Dendritic cell treated with granulocyte-macrophage colony-stimulating factor and Interleukin-4, amounts not matched to agents 40 ng/mL and 50 ng/mL, for 4 days (primary cell): ENCODE data around the gene ELF4.
A peak's percentile ranks its signal among the peaks of the same experiment; 100 is the strongest.

Source experiments
- H3K27ac Mint-ChIP-seq: one replicate; pipeline ENCODE4 v1.8.0; 2022; ENCODE audit warnings: mild to moderate bottlenecking, mixed read lengths
- H3K27me3 Mint-ChIP-seq: one replicate; pipeline ENCODE4 v1.8.0; 2022; ENCODE audit warnings: mild to moderate bottlenecking, mixed read lengths
- H3K36me3 Mint-ChIP-seq: one replicate; pipeline ENCODE4 v1.8.0; 2022; ENCODE audit warnings: low read depth, mixed read lengths
- H3K4me1 Mint-ChIP-seq: one replicate; pipeline ENCODE4 v1.8.0; 2022; ENCODE audit warnings: low read depth, mixed read lengths
- H3K4me3 Mint-ChIP-seq: one replicate; pipeline ENCODE4 v1.8.0; 2022; ENCODE audit warnings: mild to moderate bottlenecking, moderate library complexity, mixed read lengths
- H3K9me3 Mint-ChIP-seq: one replicate; pipeline ENCODE4 v1.8.0; 2022; ENCODE audit warnings: mixed read lengths
- intact Hi-C: fragments of 100-400 bp; cut with micrococcal nuclease; formaldehyde crosslinking; loops from one replicate; pipeline ENCODE4 v1.15.0; 2022

Gene ELF4

DNA sequence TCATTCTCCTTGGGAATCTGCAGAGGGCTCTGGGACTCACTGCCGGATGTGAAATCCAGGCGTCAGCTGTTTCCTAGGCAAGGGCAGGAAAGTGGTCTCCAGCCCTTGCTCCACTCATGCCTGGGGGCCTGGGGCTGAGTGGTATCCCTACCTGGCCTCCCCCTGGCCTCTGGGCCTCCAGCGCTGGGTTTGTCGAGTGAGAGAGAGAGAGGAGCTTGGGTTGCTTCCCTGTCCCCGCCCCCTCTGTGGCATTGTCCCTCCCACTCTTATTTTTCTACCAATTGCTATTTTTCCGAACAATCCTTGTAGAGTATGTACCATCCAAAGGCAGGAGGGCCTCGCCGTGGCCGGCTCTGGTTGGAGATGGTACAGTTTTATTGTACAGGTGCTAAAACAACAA, 53.1 kb downstream of the ELF4 start:
- Mint-ChIP-seq H3K4me1 (peaks cover 16% of the 10 kb centered on the region), H3K27me3 (no peaks in the 10 kb centered on the region), H3K9me3 (no peaks in the 10 kb centered on the region), H3K27ac (no peak overlapping the region), H3K4me3 (no peak overlapping the region), H3K36me3 (peaks cover 47% of the 10 kb centered on the region)
- intact Hi-C loops, result no loop called here

GRCh38 chrX:130055899-130056298, 54.4 kb downstream of the ELF4 start:
- no peak overlapping the region for H3K27ac Mint-ChIP-seq
- peaks cover 16% of the 10 kb centered on the region for H3K4me1 Mint-ChIP-seq
- intact Hi-C loops, result no loop called here
- no peak overlapping the region for H3K4me3 Mint-ChIP-seq
- no peaks in the 10 kb centered on the region for H3K9me3 Mint-ChIP-seq
- H3K36me3 Mint-ChIP-seq, result peaks cover 60% of the 10 kb centered on the region
- H3K27me3 Mint-ChIP-seq, result no peaks in the 10 kb centered on the region

- Mint-ChIP-seq H3K9me3 (no peaks in the 10 kb centered on the region), H3K36me3 (peaks cover 68% of the 10 kb centered on the region), H3K27me3 (no peaks in the 10 kb centered on the region), H3K4me1 (peaks cover 16% of the 10 kb centered on the region), H3K4me3 (no peak overlapping the region), H3K27ac (no peak overlapping the region)
- intact Hi-C loops, result no loop called here
Observed at GRCh38 chrX:130055103-130055502, 55.2 kb downstream of the ELF4 start.

DNA sequence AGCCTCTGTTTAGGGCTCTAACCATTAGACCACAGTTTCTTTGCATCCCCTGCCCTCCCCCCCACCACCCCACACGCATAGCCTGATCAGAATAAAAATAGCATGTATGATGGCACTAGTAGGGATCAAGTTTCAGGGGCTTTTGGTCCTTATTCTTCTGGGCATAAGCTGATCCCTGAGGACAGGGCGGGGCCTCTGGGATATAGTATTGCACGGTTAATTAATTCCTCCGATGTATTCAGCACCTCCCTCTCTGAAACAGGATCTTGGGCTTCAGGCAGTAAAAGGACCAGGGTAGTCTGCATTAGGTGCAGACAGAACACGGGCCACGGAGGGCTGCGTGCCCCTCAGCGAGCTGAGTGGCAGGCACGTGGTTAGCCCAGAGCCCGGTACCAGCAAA, 57.1 kb downstream of the ELF4 start:
- H3K36me3 Mint-ChIP-seq, result peaks cover 84% of the 10 kb centered on the region
- no peaks in the 10 kb centered on the region for H3K9me3 Mint-ChIP-seq
- H3K4me3 Mint-ChIP-seq, result no peak overlapping the region
- intact Hi-C loops, result no loop called here
- peaks cover 5% of the 10 kb centered on the region for H3K4me1 Mint-ChIP-seq
- H3K27me3 Mint-ChIP-seq, result no peaks in the 10 kb centered on the region
- H3K27ac Mint-ChIP-seq, result no peak overlapping the region

GRCh38 chrX:130051176-130051845, 59.0 kb downstream of the ELF4 start:
- H3K36me3 Mint-ChIP-seq, result peaks cover 95% of the 10 kb centered on the region
- H3K4me3 Mint-ChIP-seq, result no peak overlapping the region
- intact Hi-C loops, result no loop called here
- no peaks in the 10 kb centered on the region for H3K9me3 Mint-ChIP-seq
- no peaks in the 10 kb centered on the region for H3K27me3 Mint-ChIP-seq
- H3K27ac Mint-ChIP-seq, result no peak overlapping the region
- no peaks in the 10 kb centered on the region for H3K4me1 Mint-ChIP-seq

DNA sequence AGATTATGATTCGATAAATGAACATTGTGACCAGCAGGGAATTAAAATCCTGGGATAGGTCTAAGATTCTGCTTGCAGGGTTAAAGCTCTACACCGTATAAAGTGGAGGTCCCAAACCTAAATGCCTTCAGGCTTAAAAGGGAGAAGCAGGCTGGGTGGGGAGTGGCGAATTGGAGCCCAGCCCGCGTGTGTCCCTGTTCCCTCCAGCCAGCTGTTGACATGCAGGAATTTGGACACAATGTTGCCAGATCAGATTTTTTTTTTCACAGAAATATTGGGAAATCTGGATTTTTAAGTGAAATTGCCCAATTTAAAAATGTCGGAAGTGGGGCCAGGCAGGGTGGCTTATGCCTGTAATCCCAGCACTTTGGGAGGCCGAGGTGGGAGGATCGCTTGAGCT, 60.5 kb downstream of the ELF4 start:
- H3K9me3 Mint-ChIP-seq, result no peaks in the 10 kb centered on the region
- no peaks in the 10 kb centered on the region for H3K27me3 Mint-ChIP-seq
- no peaks in the 10 kb centered on the region for H3K4me1 Mint-ChIP-seq
- no peak overlapping the region for H3K27ac Mint-ChIP-seq
- H3K4me3 Mint-ChIP-seq, result no peak overlapping the region
- peaks cover 95% of the 10 kb centered on the region for H3K36me3 Mint-ChIP-seq
- intact Hi-C loops, result no loop called here

GRCh38 chrX:130048686-130049222, 61.5 kb downstream of the ELF4 start:
- H3K4me1 Mint-ChIP-seq, result no peaks in the 10 kb centered on the region
- no peak overlapping the region for H3K4me3 Mint-ChIP-seq
- no peaks in the 10 kb centered on the region for H3K9me3 Mint-ChIP-seq
- no peak overlapping the region for H3K27ac Mint-ChIP-seq
- no peaks in the 10 kb centered on the region for H3K27me3 Mint-ChIP-seq
- peaks cover 89% of the 10 kb centered on the region for H3K36me3 Mint-ChIP-seq
- intact Hi-C loops, result no loop called here

GRCh38 chrX:130047416-130047815, 62.9 kb downstream of the ELF4 start:
- no peak overlapping the region for H3K4me3 Mint-ChIP-seq
- intact Hi-C loops, result no loop called here
- no peak overlapping the region for H3K27ac Mint-ChIP-seq
- no peaks in the 10 kb centered on the region for H3K9me3 Mint-ChIP-seq
- H3K36me3 Mint-ChIP-seq, result peaks cover 85% of the 10 kb centered on the region
- no peaks in the 10 kb centered on the region for H3K4me1 Mint-ChIP-seq
- H3K27me3 Mint-ChIP-seq, result no peaks in the 10 kb centered on the region

GRCh38 chrX:130039847-130040246, 70.5 kb downstream of the ELF4 start:
- Mint-ChIP-seq H3K9me3 (no peaks in the 10 kb centered on the region), H3K4me1 (no peaks in the 10 kb centered on the region), H3K36me3 (peaks cover 85% of the 10 kb centered on the region), H3K27ac (no peak overlapping the region), H3K27me3 (no peaks in the 10 kb centered on the region), H3K4me3 (no peak overlapping the region)
- intact Hi-C loops, result no loop called here

DNA sequence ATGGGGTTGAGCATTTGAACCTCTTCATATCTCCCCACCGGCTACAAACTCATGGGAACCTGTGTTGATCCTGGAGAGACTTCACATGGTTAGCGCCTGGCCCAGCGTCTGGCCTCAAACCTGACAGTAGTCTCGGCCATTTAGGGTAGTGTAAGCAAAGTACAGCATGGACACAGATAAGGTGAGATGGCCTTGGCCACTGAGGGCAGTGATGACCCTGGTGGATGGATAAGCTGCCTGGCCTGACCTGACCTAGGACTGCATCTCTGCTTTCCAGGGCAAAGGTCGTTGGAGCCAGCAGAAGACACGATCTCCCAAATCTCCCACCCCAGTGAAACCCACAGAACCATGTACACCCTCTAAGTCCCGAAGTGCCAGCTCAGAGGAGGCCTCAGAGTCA, 76.1 kb downstream of the ELF4 start:
- intact Hi-C loops, result no loop called here
- Mint-ChIP-seq H3K27ac (no peak overlapping the region), H3K36me3 (peaks cover 98% of the 10 kb centered on the region), H3K4me1 (no peaks in the 10 kb centered on the region), H3K9me3 (no peaks in the 10 kb centered on the region), H3K4me3 (no peak overlapping the region), H3K27me3 (no peaks in the 10 kb centered on the region)

DNA sequence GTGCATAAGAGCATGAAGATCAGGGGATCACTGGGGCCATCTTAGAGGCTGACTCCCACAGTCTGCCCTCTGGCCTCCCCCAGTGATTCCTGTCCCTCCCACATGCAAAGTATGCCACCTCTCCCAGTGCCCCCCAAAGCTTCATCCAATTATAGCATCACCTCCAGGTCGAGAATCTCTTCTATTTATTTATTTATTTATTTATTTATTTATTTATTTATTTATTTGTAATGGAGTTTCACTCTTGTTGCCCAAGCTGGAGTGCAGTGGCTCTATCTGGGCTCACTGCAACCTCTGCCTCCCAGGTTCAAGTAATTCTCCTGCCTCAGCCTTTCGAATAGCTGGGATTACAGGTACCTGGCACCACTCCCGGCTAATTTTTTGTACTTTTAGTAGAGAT, 77.7 kb downstream of the ELF4 start:
- intact Hi-C loops, result no loop called here
- Mint-ChIP-seq H3K4me3 (no peak overlapping the region), H3K36me3 (peaks cover 82% of the 10 kb centered on the region), H3K9me3 (no peaks in the 10 kb centered on the region), H3K27me3 (no peaks in the 10 kb centered on the region), H3K4me1 (no peaks in the 10 kb centered on the region), H3K27ac (no peak overlapping the region)

DNA sequence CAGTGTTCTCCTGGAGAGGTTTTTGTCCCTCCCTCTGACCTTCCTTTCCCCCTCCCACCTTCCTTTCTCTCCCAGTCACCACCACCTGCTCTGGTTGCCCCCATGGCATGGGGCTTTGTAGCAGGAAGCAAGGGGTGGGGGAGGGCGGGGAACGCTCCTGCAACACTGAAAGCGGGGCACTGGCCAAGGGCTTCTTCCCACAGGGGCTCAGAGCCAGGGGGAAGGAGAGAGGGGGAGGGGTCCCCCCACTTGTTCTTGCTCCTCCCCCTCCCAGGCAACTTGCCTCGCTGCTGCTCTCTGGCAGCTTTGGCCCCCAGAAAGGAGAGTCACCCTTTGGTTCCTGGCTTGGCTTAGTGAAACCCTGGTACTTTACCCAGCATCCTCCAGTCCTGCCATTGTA, 79.5 kb downstream of the ELF4 start:
- Mint-ChIP-seq H3K4me3 (no peak overlapping the region), H3K36me3 (peaks cover 78% of the 10 kb centered on the region), H3K27ac (no peak overlapping the region), H3K27me3 (no peaks in the 10 kb centered on the region), H3K4me1 (no peaks in the 10 kb centered on the region), H3K9me3 (no peaks in the 10 kb centered on the region)
- intact Hi-C loops, result no loop called here

GRCh38 chrX:130028196-130028595, 82.1 kb downstream of the ELF4 start:
- Mint-ChIP-seq H3K36me3 (peaks cover 67% of the 10 kb centered on the region), H3K4me1 (peaks cover 11% of the 10 kb centered on the region), H3K4me3 (no peak overlapping the region), H3K27ac (no peak overlapping the region), H3K27me3 (no peaks in the 10 kb centered on the region), H3K9me3 (no peaks in the 10 kb centered on the region)
- intact Hi-C loops, result loop anchor here (1.0 to 5.0 kb wide), 2 partner anchors 41 to 103 kb away; no protein-coding TSS in a partner anchor

GRCh38 chrX:130027569-130027968, 82.7 kb downstream of the ELF4 start:
- Mint-ChIP-seq H3K27ac (no peak overlapping the region), H3K27me3 (no peaks in the 10 kb centered on the region), H3K36me3 (peaks cover 67% of the 10 kb centered on the region), H3K4me3 (no peak overlapping the region), H3K4me1 (peaks cover 11% of the 10 kb centered on the region), H3K9me3 (no peaks in the 10 kb centered on the region)
- intact Hi-C loops, result loop anchor here (5.0 kb wide), 1 partner anchor 40 kb away; no protein-coding TSS in a partner anchor

GRCh38 chrX:130025256-130025655, 85.0 kb downstream of the ELF4 start:
- no peak overlapping the region for H3K4me3 Mint-ChIP-seq
- H3K27ac Mint-ChIP-seq, result peak overlapping the region; percentile 79

More at GRCh38 chrX:130025256-130025655, 85.0 kb downstream of the ELF4 start:
- no peaks in the 10 kb centered on the region for H3K27me3 Mint-ChIP-seq
- no peaks in the 10 kb centered on the region for H3K9me3 Mint-ChIP-seq
- peaks cover 11% of the 10 kb centered on the region for H3K4me1 Mint-ChIP-seq
- intact Hi-C loops, result loop anchor here (5.0 kb wide), 1 partner anchor 38 kb away; no protein-coding TSS in a partner anchor
- H3K36me3 Mint-ChIP-seq, result peaks cover 66% of the 10 kb centered on the region
